ENCODE results near the gene ZBTB20. TPM values are rescaled to one million over a fixed set of nuclear protein-coding genes. Genes with fewer than 3 reads are reported as not detected.

ZBTB20 gene
- total RNA-seq, 1 donor from 2014 or later: 27.5 TPM

DNA sequence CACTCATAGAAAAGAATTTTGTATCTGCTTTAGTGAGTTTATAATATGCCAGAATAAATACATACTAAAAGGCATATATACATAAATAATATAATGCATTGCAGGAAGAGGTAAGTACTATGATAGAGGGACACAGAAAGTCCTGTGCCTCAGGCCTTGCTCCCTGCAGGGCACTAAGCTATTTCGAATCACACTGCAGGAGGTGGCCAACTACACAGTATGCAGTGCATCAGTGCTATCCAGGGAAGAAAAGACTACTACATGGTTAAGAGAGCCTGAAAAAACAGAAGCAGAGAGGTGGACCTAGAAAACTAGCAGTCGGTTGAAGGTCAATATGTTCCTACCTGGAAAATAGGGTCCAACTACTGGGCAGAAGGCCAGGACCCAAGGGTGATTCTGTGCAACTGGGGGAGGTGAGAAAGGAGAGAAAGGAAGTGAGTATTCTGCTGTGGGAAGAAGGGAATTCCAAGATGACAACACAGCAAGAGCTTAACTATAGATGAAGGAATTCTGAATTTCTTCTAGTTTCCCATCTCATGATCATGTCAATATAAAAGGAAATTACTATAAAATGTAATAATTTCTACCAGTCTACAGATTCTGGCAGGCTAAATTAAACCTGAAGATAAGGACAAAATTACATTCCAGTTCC is 218.0 kb downstream of the ZBTB20 start:
- peaks cover 2% of the 10 kb centered on the region for H3K27me3 Mint-ChIP-seq (ENCODE audit: unreplicated experiment)
- no peaks in the 10 kb centered on the region for H3K36me3 Mint-ChIP-seq (ENCODE audit: unreplicated experiment)
- H3K4me3 Mint-ChIP-seq (ENCODE audit: unreplicated experiment): no peak overlapping the region
- H3K4me1 Mint-ChIP-seq (ENCODE audit: low read depth, unreplicated experiment): no peaks in the 10 kb centered on the region
- H3K27ac Mint-ChIP-seq (ENCODE audit: unreplicated experiment): no peak overlapping the region
- TF ChIP-seq, protein P1, sequence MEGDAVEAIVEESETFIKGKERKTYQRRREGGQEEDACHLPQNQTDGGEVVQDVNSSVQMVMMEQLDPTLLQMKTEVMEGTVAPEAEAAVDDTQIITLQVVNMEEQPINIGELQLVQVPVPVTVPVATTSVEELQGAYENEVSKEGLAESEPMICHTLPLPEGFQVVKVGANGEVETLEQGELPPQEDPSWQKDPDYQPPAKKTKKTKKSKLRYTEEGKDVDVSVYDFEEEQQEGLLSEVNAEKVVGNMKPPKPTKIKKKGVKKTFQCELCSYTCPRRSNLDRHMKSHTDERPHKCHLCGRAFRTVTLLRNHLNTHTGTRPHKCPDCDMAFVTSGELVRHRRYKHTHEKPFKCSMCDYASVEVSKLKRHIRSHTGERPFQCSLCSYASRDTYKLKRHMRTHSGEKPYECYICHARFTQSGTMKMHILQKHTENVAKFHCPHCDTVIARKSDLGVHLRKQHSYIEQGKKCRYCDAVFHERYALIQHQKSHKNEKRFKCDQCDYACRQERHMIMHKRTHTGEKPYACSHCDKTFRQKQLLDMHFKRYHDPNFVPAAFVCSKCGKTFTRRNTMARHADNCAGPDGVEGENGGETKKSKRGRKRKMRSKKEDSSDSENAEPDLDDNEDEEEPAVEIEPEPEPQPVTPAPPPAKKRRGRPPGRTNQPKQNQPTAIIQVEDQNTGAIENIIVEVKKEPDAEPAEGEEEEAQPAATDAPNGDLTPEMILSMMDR (IDR thresholded peaks at IDR 0.05; ENCODE audit: partially characterized antibody, unreplicated experiment): no peak
- no peaks in the 10 kb centered on the region for H3K9me3 Mint-ChIP-seq (ENCODE audit: unreplicated experiment)
- DNase-seq: no peak

DNA sequence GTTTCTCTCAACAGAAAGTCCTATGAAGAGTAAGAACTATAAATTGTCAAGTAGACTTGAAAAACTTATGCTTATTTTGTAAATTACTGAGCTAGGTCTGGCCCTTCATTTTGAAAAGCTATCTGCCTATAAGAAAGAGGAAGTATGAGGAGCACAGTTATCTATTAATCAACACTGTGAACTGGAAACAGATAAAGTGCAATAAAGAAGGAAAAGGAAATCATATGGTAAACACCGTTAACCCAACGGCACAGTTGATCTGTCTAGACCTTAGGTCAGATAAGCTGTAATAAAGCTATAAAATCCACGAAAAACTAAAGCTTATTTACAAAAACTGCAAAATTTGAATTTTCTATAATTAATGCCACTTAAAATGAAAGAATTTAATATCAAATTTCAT is 242.5 kb downstream of the ZBTB20 start:
- Mint-ChIP-seq H3K27me3 (ENCODE audit: unreplicated experiment) (no peaks in the 10 kb centered on the region), H3K27ac (ENCODE audit: unreplicated experiment) (no peak overlapping the region), H3K9me3 (ENCODE audit: unreplicated experiment) (no peaks in the 10 kb centered on the region)

DNA sequence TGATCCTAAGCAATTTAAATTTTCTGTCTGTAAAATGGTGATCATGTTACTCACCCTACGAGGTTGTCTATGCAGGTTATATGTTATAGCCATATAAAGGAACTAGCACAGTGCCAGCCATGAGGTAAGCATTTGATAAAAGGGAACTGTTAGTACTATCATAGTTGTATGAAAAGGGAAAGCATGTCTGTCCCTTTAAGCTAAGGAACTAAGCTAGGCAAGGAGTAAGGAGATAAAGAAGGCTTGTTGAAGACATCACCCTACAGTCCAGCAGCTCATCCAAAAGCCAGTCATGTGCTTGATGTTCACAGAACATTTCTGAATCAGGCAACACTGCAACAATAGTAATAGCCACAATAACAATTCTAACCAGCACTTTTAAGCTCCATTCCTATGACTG is 243.9 kb downstream of the ZBTB20 start:
- Mint-ChIP-seq H3K36me3 (ENCODE audit: unreplicated experiment) (no peaks in the 10 kb centered on the region), H3K4me1 (ENCODE audit: low read depth, unreplicated experiment) (peaks cover 12% of the 10 kb centered on the region), H3K27me3 (ENCODE audit: unreplicated experiment) (no peaks in the 10 kb centered on the region), H3K27ac (ENCODE audit: unreplicated experiment) (no peak overlapping the region), H3K9me3 (ENCODE audit: unreplicated experiment) (no peaks in the 10 kb centered on the region), H3K4me3 (ENCODE audit: unreplicated experiment) (no peak overlapping the region)
- DNase-seq: no peak
- TF ChIP-seq, protein P1 (IDR thresholded peaks at IDR 0.05; ENCODE audit: partially characterized antibody, unreplicated experiment): no peak

More for the DNA sequence above, 242.5 kb downstream of the ZBTB20 start:
- H3K4me1 Mint-ChIP-seq (ENCODE audit: low read depth, unreplicated experiment): peaks cover 5% of the 10 kb centered on the region
- no peak overlapping the region for H3K4me3 Mint-ChIP-seq (ENCODE audit: unreplicated experiment)
- no peaks in the 10 kb centered on the region for H3K36me3 Mint-ChIP-seq (ENCODE audit: unreplicated experiment)
- no peak for DNase-seq
- TF ChIP-seq, protein P1 (IDR thresholded peaks at IDR 0.05; ENCODE audit: partially characterized antibody, unreplicated experiment): no peak

DNA sequence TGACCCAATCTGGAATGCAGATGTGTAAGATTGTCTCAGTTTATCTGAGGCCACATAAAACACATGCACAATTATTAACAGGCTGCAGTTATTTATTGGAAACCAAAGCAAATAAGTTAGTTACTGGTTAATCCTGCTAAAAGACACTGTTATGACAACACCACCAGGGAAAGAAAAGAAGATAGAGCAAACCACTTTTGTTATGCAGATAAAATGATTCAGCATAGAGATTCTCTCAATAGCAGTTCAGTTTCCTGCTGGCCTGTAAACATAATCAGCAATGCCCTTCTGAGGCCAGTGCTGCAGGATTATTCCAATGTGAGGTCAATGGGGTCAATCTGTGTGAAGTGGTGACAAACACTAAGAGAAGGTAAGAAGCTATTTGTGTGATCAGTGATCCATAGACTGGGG is 244.4 kb downstream of the ZBTB20 start:
- H3K4me3 Mint-ChIP-seq (ENCODE audit: unreplicated experiment): no peak overlapping the region
- TF ChIP-seq, protein P1 (IDR thresholded peaks at IDR 0.05; ENCODE audit: partially characterized antibody, unreplicated experiment): no peak
- no peaks in the 10 kb centered on the region for H3K9me3 Mint-ChIP-seq (ENCODE audit: unreplicated experiment)
- H3K27ac Mint-ChIP-seq (ENCODE audit: unreplicated experiment): no peak overlapping the region
- H3K4me1 Mint-ChIP-seq (ENCODE audit: low read depth, unreplicated experiment): peaks cover 12% of the 10 kb centered on the region
- no peaks in the 10 kb centered on the region for H3K36me3 Mint-ChIP-seq (ENCODE audit: unreplicated experiment)
- H3K27me3 Mint-ChIP-seq (ENCODE audit: unreplicated experiment): no peaks in the 10 kb centered on the region
- DNase-seq: no peak

DNA sequence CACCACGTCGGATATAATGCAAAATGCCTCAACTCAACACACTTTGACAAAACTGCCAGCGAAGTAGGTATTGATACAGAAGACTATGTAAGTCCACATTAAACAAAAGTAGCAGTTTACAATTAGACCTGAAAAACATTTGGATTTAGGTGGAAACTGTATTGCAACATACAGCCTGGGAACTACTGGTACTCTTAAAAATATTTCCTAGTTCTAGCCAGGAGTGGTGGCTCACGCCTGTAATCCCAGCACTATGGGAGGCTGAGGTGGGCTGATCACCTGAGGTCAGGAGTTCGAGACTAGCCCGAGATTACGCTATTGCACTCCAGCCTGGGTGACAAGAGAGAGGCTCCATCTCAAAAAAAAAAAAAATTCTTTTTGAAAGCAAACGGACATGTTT is 246.2 kb downstream of the ZBTB20 start:
- Mint-ChIP-seq H3K36me3 (ENCODE audit: unreplicated experiment) (no peaks in the 10 kb centered on the region), H3K4me1 (ENCODE audit: low read depth, unreplicated experiment) (peaks cover 12% of the 10 kb centered on the region), H3K9me3 (ENCODE audit: unreplicated experiment) (no peaks in the 10 kb centered on the region), H3K4me3 (ENCODE audit: unreplicated experiment) (no peak overlapping the region), H3K27ac (ENCODE audit: unreplicated experiment) (no peak overlapping the region), H3K27me3 (ENCODE audit: unreplicated experiment) (no peaks in the 10 kb centered on the region)
- DNase-seq: no peak
- TF ChIP-seq, protein P1 (IDR thresholded peaks at IDR 0.05; ENCODE audit: partially characterized antibody, unreplicated experiment): no peak
